HEK293 (cell line): ENCODE data around the gene PCSK9.
"Not testable (repeated sequence)": the region's sequence is repeated elsewhere in the genome, so short reads cannot be mapped to it uniquely, and the experiment has no call there.

Source experiments
- KLF7 ChIP-seq: fragments of 450-650 bp; formaldehyde crosslinking; IDR thresholded peaks from 2 replicates; pipeline ENCODE4 v1.5.1; 2016; ENCODE audit warnings: missing biosample characterization, missing genetic modification characterization, borderline replicate concordance
- PATZ1 ChIP-seq: fragments of 450-650 bp; formaldehyde crosslinking; IDR thresholded peaks from 2 replicates; pipeline ENCODE4 v1.5.1; 2016; ENCODE audit warnings: missing biosample characterization, missing genetic modification characterization
- ZNF174 ChIP-seq: fragments of 450-650 bp; formaldehyde crosslinking; IDR thresholded peaks from 2 replicates; pipeline ENCODE4 v1.5.0; 2017; ENCODE audit warnings: missing biosample characterization, mild to moderate bottlenecking, missing genetic modification characterization
- ZNF704 ChIP-seq: fragments of 450-650 bp; formaldehyde crosslinking; IDR thresholded peaks from 2 replicates; pipeline ENCODE4 v1.5.1; 2016; ENCODE audit warnings: missing biosample characterization, missing genetic modification characterization
- TF ChIP-seq, protein P1 (sequence below): fragments of 450-650 bp; formaldehyde crosslinking; IDR thresholded peaks from 2 replicates; pipeline ENCODE4 v1.5.1; 2016; ENCODE audit warnings: missing biosample characterization, missing genetic modification characterization

- TF ChIP-seq, protein P1, sequence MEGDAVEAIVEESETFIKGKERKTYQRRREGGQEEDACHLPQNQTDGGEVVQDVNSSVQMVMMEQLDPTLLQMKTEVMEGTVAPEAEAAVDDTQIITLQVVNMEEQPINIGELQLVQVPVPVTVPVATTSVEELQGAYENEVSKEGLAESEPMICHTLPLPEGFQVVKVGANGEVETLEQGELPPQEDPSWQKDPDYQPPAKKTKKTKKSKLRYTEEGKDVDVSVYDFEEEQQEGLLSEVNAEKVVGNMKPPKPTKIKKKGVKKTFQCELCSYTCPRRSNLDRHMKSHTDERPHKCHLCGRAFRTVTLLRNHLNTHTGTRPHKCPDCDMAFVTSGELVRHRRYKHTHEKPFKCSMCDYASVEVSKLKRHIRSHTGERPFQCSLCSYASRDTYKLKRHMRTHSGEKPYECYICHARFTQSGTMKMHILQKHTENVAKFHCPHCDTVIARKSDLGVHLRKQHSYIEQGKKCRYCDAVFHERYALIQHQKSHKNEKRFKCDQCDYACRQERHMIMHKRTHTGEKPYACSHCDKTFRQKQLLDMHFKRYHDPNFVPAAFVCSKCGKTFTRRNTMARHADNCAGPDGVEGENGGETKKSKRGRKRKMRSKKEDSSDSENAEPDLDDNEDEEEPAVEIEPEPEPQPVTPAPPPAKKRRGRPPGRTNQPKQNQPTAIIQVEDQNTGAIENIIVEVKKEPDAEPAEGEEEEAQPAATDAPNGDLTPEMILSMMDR, result not testable (repeated sequence)
- not testable (repeated sequence) for TF ChIP-seq PATZ1, ZNF704, ZNF174, KLF7 (tag by site-specific recombination)
Measured at GRCh38 chr1:55026682-55027081, 12.7 kb upstream of the PCSK9 start.
